BE2C (cell line): ENCODE measurements around the gene PID1.

ENCODE experiments used
- DNase-seq: peaks from one replicate; pipeline ENCODE4 v3.0.0-alpha.2; 2020
- H3K27me3 ChIP-seq: fragments of 250-450 bp; sonication (Bioruptor Pico); 2 replicates; pipeline ENCODE4 v1.5.1; 2020; ENCODE audit warnings: mild to moderate bottlenecking
- H3K36me3 ChIP-seq: fragments of 250-450 bp; sonication (Bioruptor Pico); 2 replicates; pipeline ENCODE4 v1.5.1; 2020; ENCODE audit warnings: mild to moderate bottlenecking
- H3K4me1 ChIP-seq: fragments of 250-450 bp; sonication (Bioruptor Pico); 2 replicates; pipeline ENCODE4 v1.5.1; 2020
- H3K4me3 ChIP-seq: 2 replicates; pipeline ENCODE4 v1.5.1; 2011; ENCODE audit warnings: low read depth, low read length
- H3K9me3 ChIP-seq: fragments of 250-450 bp; sonication (Bioruptor Pico); 2 replicates; pipeline ENCODE4 v1.5.1; 2020
- TF ChIP-seq, protein P1 (sequence below): IDR thresholded peaks from 2 replicates; pipeline ENCODE4 v1.5.1; 2012; ENCODE audit warnings: mild to moderate bottlenecking, low read depth, low read length

PID1 gene

DNA sequence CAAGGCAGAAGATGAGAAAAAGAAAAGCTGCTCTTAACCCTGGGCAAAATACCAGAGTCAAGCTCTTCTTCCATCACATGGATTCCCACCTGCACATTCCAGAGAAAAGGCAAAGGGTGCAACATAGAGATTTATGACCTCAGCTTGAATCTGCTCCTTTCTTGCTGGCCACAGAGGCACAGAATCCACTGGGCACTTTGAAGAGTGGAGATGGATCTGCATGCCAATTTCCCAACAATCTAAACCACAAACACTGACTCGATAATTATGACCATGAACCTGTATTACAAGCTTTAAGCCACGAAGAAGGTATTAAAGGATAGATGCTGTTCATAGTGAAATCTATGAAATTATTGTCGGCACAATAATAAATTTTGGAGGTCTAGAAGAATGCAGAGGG is 237.3 kb downstream of the PID1 start:
- TF ChIP-seq, protein P1, sequence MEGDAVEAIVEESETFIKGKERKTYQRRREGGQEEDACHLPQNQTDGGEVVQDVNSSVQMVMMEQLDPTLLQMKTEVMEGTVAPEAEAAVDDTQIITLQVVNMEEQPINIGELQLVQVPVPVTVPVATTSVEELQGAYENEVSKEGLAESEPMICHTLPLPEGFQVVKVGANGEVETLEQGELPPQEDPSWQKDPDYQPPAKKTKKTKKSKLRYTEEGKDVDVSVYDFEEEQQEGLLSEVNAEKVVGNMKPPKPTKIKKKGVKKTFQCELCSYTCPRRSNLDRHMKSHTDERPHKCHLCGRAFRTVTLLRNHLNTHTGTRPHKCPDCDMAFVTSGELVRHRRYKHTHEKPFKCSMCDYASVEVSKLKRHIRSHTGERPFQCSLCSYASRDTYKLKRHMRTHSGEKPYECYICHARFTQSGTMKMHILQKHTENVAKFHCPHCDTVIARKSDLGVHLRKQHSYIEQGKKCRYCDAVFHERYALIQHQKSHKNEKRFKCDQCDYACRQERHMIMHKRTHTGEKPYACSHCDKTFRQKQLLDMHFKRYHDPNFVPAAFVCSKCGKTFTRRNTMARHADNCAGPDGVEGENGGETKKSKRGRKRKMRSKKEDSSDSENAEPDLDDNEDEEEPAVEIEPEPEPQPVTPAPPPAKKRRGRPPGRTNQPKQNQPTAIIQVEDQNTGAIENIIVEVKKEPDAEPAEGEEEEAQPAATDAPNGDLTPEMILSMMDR, result no peak
- no peak for DNase-seq
- no peaks in the 10 kb centered on the region for H3K4me1 ChIP-seq
- no peak overlapping the region for H3K4me3 ChIP-seq
- no peaks in the 10 kb centered on the region for H3K9me3 ChIP-seq
- H3K27me3 ChIP-seq, result no peaks in the 10 kb centered on the region
- no peaks in the 10 kb centered on the region for H3K36me3 ChIP-seq

DNA sequence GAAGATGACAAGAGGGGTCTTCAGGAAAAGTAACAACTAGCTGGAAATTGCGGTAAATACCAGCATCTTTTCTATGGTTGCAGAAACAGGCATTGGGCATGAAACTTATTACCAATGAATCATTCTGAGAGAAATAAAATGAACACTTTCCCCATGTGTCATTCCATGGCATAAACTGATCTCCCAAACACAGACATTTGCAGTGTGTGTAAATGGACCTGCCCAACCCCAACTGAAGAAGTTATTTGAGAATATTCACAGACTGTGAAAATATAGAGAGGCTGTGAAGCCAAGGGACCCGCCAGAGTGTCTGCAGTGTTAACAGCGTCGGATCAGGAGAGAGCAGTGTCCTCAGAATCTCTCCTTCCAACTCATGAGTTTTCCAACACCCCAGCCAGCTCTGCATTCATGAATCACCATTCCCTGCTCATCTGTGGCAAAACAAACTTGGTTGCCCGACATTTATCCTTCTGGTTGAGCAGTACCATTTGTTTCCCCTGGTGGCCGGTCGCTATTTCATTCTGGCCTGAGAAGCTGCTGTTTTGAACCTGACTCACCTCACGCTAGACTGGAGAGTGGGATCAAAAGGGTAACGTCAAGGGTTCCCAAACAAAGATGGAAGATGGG is 238.4 kb downstream of the PID1 start:
- Histone ChIP-seq H3K4me3 (no peak overlapping the region), H3K27me3 (no peaks in the 10 kb centered on the region), H3K9me3 (no peaks in the 10 kb centered on the region), H3K4me1 (no peaks in the 10 kb centered on the region), H3K36me3 (no peaks in the 10 kb centered on the region)
- TF ChIP-seq, protein P1, result no peak
- no peak for DNase-seq

DNA sequence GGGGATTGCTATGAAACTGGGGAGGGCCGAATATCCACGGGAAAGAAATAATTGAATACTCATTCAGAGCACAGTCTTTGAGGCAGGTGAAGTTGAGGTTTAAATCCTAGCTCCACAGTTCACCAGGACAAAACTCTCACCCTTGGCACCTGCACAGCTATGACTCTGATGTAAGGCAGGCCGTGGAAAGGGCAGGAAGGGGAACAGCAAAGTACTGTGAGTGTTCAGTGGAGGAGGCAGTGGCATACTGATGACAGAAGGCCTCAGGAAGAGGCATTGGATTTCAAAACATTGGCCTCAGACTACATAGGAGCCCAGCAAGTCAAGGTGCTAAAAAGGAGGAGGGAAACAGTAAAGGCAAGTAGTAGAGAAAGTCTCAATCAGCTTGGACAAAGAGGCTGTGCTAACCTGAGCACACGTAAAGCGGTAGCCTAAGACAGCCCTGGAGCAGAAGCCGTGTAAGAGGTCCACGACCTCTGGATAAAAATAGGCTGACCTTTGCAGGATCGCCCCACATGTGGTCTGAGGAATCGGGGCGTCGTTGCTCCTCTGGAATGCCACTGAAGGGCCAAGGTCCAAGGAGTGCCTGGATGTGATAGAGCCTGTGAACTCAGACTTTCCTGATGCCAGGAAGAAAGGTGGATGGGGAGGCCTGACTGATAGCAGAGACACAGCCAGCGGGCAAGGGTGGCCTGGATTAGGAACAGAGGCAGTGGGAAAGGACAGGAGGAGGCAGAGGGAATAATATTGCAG is 243.6 kb downstream of the PID1 start:
- no peak for DNase-seq
- H3K4me3 ChIP-seq, result no peak overlapping the region
- TF ChIP-seq, protein P1, result no peak
- no peaks in the 10 kb centered on the region for H3K36me3 ChIP-seq
- no peaks in the 10 kb centered on the region for H3K27me3 ChIP-seq
- no peaks in the 10 kb centered on the region for H3K4me1 ChIP-seq
- H3K9me3 ChIP-seq, result no peaks in the 10 kb centered on the region; the same call in 1 of the 2 replicates

DNA sequence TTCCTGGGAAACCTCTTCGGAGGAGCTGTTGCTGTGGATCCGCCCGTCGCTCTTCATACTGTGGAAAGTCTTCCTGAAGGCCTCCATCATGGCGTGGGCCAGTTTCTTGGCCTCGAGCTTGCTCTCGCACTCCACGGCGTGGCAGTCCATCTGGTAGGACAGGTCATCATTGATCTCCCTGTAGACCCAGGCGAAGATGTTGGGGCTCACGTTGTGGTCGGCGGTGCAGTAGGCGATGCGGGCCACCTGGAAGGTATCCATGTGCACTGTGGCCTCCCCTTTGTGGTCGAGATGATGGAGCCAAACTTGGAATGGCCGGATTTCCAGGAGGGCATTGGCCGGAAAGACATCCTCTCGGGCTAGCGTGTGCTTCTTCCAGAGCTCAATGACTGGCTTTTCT is 245.4 kb downstream of the PID1 start:
- Histone ChIP-seq H3K4me1 (no peaks in the 10 kb centered on the region), H3K27me3 (no peaks in the 10 kb centered on the region), H3K36me3 (no peaks in the 10 kb centered on the region), H3K4me3 (no peak overlapping the region), H3K9me3 (no peaks in the 10 kb centered on the region; the same call in 1 of the 2 replicates)
- TF ChIP-seq, protein P1, result no peak
- DNase-seq, result no peak

DNA sequence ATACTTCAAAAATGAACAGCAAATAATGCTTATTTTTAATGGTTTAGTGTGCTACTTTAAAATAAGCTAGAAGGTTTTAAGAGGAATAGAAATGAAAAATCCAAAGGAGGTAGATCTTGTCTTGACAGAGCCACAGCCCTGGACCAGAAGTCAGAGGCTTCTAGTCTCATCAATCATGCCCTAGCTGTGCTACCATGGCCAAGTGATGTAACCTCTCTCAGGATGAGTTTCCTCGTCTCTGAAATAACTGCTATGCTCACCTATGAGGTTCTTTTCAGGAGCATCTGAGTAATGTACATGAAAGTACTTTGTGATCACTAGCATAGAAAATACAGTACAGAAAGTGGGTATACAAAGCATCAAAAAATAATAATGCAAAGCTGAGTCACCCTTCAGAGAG is 248.4 kb downstream of the PID1 start:
- H3K4me3 ChIP-seq, result no peak overlapping the region
- no peaks in the 10 kb centered on the region for H3K27me3 ChIP-seq
- TF ChIP-seq, protein P1, result no peak
- no peaks in the 10 kb centered on the region for H3K36me3 ChIP-seq
- no peaks in the 10 kb centered on the region for H3K4me1 ChIP-seq
- no peaks in the 10 kb centered on the region; the same call in 1 of the 2 replicates for H3K9me3 ChIP-seq
- DNase-seq, result no peak

DNA sequence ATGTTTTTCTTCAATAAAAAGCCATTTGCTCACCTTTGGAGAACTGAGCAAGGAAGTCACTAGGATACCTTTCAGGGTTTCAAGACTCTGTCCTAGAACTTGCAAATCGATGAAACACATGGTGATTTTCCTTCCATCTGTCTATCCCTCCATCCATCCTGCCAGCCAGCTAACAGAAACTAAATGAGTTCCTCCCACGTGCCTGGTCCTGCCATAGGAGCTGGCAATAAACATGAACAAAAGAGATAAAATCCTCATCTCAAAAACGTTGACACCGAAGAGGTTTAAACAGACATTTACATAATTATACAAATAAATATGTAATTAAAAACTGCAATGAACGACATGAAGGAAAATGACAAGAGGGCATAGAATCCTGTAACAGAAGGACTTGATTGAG is 249.0 kb downstream of the PID1 start:
- H3K4me3 ChIP-seq, result no peak overlapping the region
- H3K9me3 ChIP-seq, result no peaks in the 10 kb centered on the region; the same call in 1 of the 2 replicates
- no peaks in the 10 kb centered on the region for H3K27me3 ChIP-seq
- H3K36me3 ChIP-seq, result no peaks in the 10 kb centered on the region
- DNase-seq, result no peak
- H3K4me1 ChIP-seq, result no peaks in the 10 kb centered on the region
- TF ChIP-seq, protein P1, result no peak
